Umbilical cord (tissue), 2 donors: ENCODE data around the gene SOX8. TPM values are rescaled to one million over a fixed set of nuclear protein-coding genes. Genes with fewer than 3 reads are reported as not detected.
"Not testable (repeated sequence)": the region's sequence is repeated elsewhere in the genome, so short reads cannot be mapped to it uniquely, and the experiment has no call there.

Experiments used
- DNase-seq: peaks from one replicate; pipeline ENCODE4 v3.0.0-alpha.2; 2015; ENCODE audit warnings: low spot score
- total RNA-seq: library from RNA; depleted of rRNA; stranded (reverse); fragments of >200 nt; gene quantifications from one replicate; pipeline ENCODE4 v1.2.3, GENCODE V29; 2014; ENCODE audit warnings: low replicate concordance; ENCODE audit not compliant: insufficient read depth

Gene SOX8
- total RNA-seq, 1 donor from 2014 or later, result 5.8 TPM

DNA sequence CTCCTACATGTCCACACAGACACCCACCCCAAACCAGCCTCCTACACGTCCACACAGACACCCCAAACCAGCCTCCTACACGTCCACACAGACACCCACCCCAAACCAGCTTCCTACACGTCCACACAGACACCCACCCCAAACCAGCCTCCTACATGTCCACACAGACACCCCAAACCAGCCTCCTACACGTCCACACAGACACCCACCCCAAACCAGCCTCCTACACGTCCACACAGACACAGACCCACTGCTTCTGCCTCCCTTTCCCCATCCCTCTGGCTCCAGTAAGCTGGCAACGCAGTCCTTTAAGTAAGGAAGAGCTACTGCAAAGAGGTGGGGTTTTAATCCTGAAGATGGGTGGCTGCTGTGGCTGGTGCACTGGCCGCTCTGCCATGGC, 27.8 kb upstream of the SOX8 start:
- DNase-seq, result not testable (repeated sequence)

DNA sequence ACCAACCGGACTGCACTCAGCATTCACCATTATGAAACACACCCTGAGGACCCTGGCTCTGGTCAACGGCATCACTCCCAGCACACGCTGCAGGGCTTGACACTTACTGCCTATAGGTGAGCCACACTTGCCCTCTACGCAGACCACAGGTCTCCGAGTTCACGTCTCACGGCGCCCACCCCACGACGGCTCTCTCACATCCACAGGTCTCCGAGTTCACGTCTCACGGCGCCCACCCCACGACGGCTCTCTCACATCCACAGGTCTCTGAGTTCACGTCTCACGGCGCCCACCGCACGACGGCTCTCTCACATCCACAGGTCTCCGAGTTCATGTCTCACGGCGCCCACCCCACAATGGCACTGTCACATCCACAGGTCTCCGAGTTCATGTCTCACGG, 25.8 kb upstream of the SOX8 start:
- not testable (repeated sequence) for DNase-seq

DNA sequence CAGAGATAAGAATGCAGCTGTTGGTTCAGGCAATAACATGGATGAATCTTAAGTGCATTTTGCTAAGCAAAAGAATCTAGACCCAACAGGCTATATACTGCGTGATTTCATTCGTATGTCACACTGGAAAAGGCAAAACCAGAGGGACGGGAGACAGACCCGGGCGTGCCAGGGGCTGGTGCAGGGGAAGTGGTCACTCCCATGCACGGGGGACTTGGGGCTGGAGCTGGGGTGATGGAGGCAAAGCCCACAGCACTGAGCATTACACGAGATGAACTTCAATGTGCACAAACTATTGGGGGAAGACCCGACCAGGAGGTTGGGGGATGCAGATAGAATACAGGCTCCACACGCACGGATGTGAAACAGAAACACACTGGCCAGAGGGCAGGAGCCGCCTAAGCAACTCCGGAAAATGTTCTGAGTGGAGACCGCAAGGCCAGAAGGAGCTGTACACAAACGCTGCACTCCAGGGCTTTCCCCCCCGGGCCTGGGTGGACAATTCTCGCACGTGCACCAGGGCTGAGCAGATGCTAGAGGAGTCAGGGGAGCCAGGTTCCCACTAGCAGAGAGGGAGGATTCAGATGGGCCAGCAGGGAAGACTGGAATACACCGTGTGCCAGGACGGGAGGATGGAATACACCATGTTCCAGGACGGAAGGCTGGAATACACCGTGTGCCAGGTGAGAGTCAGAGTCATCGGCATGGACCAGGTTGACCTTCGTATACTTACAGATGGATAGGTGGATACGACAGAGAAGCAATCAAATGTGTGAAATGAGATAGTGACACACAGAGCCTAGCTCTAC, 22.1 kb upstream of the SOX8 start:
- no peak for DNase-seq

DNA sequence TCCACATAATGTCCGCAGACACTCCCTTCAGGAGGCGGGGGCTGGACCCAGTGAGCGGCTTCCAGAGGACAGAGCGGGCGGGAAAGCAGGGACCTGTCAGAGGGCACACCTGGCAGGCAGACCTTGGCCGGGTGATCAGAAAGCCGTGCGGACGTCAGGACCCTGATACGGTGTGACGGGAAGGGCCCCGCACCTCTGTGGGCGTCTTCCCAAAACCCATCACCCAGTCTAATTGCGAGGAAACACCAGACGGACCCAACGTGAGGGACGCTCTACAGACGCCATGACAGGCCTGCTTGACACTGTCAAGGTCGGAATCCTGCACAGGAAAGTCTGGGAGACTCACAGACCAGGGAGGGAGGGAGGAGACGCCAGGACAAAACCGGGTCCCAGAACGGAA, 19.2 kb upstream of the SOX8 start:
- no peak for DNase-seq

DNA sequence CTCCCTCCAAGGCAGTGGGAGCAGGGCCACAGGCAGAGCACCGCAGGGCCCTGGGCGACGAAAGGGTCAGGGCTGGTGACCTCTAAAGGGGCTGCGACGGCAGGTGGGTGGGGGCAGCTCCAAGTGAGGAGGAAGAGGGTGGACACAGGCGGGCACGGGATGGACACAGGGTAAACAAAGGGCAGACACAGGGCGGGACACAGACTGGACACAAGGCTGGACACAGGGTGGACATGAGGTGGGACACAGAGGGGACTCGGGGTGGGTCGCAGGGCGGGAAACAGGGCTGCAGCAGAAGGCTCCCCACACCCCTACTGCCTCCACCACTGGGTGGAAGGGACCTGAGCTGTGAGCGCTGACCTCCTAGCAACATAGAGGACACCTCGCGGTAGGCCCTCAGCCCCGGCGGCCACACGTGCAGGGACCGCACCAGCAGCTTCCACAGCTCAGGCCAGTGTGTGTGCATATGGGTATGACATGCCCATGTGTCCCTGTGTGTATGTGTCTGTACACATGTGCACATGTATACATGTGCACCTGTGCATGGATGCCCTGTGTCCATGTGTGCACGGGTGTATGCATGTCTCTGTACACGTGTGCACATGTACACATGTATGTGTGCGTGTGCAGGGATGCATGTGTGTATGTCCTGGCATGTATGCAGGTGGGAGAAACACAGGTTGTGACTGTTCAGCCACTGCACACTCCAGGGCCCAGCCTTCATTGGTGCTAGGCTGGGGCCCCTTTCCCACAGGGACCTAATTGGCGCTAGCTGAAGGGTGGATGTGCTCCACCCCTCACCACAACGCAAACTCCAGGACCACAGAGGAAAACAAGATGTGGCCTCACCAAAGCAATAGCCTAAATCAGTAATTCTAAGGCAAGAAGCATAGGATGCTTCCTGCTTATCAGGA, 18.4 kb upstream of the SOX8 start:
- no peak for DNase-seq

DNA sequence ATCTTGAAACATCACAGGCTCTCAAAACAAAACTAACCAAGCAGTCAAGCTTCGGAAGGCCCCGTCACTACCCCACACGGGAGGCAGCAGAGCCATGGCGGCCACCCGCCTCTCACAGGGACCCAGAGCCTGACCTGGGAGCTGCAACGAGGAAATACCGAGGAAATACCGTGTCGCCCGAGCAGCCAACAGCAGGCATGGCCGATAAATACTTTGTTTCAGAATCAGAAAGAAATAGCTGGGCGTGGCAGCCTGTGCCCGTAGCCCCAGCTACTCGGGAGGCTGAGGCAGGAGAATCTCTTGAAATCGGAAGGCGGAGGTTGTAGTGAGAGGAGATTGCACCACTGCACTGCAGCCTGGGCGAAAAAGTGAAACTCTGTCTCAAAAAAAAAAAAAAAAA, 17.7 kb upstream of the SOX8 start:
- DNase-seq, result no peak

DNA sequence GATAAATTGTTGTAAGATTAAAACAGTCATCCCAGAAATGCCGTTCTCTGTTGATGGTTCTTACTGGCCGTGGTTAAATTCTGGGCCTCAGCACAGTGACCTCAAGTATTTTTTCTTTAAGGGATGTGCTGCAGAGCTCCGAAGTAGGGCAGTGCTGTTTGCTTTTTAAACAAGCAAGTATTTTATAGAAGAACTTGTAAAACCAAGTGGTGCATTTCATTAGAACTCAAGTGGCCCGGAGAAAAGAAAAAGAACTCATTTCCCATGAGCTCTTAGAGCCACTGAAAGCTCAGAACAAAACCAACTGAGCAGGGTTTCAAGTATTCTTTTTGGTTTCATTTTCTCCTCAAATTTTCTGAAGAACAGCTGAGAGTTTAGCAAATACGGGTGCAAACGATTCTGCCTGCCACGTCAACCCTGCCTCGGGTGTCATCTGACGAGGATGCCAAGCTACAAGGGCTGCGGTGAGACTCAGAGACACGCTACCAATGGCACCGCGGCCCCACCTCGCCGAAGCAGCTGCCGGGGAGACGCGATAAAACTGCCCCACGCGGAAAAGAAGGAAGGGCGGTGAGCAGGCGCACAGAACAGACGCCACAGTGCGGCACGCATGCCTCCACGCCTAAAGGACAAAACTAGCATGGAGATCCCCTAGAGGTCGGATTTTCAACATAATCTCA, 17.1 kb upstream of the SOX8 start:
- DNase-seq, result peak; percentile 53

DNA sequence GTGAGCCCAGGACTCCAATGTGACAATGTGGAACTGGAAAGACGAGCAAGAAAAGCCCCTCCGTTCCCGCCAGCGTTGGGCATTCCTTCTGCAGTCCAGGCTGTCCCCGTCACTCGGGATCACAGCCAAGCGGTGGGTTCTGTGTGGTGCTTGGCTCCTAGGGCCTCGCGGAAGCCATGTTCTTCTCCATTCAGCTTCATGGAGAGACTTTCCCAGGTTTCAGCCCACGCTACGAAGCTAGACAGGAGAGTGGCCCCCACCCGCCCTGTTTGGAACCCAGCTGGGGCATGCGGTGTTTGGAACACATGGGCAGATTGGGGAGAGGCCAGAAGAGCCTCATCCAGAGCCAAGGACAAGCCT, 16.6 kb upstream of the SOX8 start:
- DNase-seq, result no peak

DNA sequence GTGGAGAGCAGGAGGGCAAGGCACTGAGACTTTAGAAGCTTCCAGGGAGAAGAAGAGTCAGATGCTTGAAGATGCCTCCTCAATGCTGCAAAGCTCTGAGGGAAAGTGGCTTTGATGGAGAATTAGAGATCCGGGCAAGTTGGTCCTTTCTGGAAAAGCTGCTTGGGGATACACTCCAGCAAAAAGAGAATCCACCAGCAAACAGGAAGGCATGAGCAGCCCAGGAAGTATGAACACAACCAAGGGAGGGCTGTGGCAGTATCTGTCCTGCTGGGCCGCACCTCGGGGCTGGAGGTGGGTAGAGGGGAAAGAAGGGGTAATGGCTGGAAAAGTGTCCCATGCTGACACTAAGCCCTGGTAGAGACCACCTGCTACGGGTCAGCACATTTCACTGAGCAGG, 16.1 kb upstream of the SOX8 start:
- DNase-seq, result no peak

DNA sequence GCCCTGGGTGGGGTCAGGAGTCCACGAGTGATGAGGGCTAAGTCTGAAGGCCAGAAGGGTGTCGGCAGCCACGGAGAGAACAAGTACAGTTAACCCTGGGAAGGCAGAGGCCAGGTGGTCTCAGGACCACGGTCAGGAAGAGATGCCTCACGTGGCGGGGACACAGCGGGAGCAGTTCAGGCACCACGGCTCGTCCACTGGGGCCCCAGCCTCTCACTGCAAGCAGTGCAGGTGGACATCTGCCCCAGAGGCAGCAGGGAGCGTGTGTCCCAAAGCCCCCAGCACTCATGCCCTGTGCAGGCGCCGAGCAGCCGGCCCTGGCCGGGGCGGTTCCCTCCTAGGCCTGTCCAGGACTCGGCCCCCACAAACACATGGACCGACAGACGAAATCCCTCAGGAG, 15.5 kb upstream of the SOX8 start:
- DNase-seq, result no peak

DNA sequence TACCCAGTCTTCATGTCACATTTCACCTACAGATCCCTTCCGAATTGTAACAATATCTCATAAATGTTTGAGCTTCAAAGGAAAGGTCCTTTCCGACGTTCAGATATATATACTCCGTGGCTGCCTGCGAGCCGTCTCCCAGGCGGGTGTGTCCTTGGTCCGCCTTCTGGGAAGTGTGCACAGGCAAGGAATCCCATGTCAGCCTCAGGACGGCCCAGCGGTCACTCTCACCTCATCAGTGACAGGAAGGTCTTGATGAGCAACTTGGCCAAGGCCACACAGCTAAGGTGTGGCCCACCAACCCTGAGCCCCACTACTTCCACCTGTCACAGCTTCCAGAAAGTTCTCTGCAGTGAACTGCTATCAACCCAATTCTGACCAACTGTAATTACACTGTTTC, 15.1 kb upstream of the SOX8 start:
- DNase-seq, result no peak

DNA sequence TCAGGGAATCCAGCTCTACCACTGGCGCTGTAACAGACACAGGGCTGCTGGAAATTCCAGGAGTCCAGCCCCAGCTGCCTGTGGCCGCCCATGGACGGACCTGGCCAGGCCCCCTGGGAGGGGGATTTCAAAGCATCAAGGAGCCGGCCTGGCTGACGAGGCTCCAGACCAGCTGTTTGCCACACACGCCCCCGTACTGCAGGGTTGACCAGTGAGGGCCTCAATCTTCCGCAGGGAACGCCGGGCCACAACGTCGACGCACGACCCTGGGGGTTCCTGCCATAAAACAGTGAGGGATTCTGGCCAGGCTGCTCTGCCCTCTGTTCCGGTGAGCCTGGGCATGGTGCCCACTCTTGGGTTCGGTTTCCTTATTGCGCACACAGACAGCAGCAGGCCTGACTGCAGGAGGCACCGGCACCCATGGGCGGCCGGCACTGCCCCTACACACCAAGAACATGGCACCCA, 14.5 kb upstream of the SOX8 start:
- DNase-seq, result no peak

DNA sequence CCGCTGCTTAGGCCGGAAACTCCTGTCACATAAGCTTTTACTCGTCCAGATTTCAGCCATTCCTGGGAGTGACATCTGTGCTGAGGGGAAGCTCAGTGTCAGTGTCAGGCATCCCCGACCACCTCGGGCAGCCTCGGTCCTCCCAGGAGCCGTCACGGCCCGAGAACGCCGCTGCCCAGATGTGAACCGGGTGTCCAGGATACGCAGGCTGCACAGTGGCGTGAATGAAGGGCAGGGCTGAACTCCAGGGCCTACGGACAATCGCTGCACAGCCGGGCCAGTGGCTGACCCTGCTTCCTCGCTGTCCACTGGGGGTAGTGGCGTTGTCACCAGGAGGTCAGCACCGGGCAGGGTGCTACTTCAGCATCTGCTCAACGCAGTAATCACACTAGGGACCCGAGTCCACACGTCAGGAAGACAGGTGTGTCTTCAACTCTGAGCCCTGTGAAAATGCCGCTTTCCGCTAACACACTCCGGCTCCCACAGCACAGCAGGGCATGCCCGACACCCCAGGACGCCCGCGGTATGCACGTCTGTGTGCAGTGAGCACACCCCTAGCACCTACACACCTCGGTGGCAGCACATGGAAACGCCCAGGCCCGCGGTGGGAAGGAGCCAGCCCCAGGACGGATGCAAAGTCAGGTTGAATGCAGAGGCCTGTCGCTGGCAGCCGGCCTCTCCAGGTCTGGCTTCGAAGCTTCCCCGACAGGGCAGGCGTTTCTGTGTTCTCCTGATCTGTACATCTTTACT, 13.8 kb upstream of the SOX8 start:
- DNase-seq, result no peak

DNA sequence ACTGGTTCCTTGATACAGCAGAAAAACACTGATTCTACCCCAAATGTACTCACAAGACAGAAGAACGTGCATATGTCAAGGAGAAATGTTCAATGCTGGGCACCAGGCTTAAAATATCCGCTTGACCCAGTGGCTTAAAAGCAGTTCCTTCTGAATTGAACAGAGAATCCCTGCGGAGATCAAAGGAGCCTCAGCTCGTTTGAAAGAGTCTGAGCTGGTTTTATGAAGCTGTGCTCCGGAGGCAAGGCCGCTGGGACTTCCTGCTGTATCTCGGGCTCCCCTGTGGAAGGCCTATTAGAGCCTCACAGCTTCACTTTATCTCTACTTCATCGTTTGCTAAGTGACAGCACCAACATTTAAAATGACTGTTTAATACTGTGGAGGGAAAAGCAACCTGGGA, 12.9 kb upstream of the SOX8 start:
- DNase-seq, result peak; percentile 51

DNA sequence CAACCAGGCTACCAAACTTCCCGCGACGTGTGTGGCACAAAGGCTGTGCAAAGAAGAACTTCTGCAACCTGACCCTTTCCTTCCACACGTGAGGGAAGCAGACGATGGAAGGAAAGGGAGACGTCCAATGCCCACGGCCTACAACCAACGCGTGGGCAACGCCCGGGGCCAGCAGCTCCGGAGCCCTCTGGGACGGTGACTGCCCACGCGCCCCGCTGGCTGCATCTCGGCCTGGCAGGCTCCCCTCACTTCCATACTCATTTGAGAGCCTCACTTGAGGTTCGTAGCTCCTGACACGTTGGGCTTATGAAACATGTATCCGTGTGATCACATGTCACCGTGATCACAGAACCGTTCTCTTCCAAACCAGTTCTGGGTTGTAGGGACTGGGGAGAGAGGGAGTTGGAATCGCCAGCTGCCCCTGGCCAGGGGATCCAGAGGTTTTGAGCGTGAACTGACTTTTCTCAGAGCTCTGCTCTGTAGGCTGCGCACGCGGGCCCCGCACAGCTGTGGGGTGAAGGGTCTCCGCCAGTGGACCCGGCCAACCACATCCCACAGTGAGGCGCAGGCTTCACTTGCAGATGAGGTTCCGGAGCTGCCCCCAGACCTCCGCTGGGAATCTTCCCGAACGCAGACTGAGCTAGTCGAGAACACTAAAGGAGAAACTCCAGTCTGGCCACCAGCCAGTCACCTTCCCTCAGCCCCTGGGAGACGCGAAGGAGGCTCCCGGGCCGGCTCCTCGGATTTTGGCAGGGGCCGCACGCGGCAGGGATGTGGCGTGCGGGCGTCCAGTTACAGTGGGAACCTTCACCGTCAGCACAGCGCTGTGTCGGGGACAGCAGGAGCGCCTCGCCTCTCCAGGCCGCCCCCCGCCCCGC, 11.8 kb upstream of the SOX8 start:
- no peak for DNase-seq

DNA sequence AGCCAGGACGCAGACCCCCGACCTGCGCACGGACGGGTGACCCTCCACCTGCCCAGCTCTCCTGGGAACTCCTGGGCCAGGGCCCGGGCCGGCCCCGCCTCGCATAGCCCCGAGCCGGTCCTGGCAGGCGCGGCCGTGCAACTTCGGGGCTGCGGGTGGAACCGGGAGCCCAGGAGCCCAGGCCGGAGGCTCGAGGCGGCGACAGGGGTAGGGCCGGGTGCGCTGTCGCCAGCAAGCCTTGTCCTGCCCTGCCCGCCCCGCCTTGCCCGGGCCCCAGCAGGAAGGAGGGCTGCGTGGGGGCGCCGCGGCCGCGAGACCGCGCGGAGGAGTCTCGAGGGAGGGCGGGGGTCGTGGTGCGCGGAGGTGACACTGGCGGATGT, 11.2 kb upstream of the SOX8 start:
- no peak for DNase-seq

DNA sequence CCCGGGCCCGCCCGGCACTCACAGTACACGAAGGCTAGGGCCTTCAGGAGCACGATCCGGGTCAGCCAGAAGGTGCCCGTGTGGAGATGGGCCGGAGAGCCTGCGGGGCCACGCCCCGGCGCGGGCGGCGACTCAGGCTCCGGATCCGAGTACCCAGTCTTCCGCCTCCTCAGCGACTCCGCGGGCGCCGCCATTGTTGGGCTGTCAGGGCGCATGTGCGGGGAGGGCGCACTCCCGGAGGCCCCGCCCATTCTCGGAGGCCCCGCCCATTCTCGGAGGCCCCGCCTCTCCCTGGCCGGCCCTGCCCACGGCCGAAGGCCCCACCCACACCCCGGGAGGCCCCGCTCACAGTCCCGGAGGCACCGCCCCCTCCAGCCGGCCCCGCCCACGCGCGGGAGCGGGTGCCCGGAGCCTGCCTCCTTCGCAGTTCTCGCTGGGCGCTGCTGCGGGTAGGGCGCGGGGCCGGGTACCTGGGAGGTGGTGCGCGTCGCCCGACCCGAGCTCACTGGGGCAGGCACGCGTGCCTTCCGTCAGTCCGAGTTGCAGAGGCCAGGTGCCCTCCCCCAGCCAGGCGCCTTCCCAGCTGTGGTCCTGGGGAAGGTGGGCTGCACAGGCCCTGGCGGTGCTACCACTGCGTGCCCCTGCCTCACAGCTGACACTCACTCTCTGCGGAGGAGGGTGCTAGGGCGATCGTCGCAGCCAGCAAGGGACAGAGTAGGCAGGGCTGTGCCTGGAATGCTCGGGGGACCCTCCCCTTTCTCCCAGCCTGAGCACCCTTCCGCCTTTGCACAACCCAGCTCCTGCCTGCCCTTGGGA, 10.6 kb upstream of the SOX8 start, which contains the start of gene LMF1:
TSS of gene LMF1 (minus strand) at position 219 of the 816 bp plus-strand sequence. CDS start at position 215, 4 bp downstream.
- peak; percentile 94 for DNase-seq

DNA sequence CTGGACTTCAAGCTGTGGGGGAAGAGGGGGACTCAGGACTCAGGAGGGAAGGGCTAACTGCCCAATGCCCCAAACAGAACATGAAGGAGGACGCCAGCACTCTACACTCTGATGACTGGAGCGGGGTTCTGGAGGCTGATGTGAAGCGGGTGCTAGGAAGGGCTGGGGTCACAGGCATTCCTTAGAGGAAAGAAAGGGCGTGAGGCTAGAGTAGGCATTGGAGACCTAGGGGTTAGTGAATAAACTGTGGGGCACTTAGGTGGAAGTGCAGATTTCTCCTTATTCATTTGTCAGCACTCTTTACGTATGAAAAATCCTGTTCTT, 10.0 kb upstream of the SOX8 start:
- no peak for DNase-seq

DNA sequence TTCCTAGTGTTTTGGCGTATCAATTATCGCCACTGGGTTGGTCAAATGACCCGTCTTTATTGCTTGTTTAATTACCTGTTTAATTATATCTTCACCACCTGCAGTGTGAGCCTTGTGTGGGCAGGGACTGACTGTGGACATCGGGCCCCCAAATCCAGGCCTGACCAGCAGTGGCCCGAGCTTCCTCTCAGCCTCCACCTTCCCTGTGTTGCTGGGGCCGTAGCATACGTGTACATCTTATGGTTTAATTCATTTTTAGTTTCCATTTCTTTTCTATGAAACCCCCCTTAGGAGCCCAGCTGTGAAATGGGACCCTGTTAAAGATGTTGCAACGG, 9.6 kb upstream of the SOX8 start:
- DNase-seq, result no peak
